ENCODE results near the gene PUS7.

GRCh38 chr7:105439174-105439893 lies 82.7 kb downstream of the PUS7 start:
- TF ChIP-seq TAF1 (IDR thresholded peaks at IDR 0.05; ENCODE audit: low read depth, low read length) (no peak), POLR2AphosphoS5 (IDR thresholded peaks at IDR 0.05; ENCODE audit: low read depth, low read length) (no peak), POLR2A (IDR thresholded peaks at IDR 0.05; ENCODE audit: low read depth, low read length) (no peak), SPI1 (IDR thresholded peaks at IDR 0.05; ENCODE audit: low read depth, low read length) (no peak), POU2F2 (IDR thresholded peaks at IDR 0.05; ENCODE audit: low read depth, low read length) (no peak)

All from GM12891 (cell line).